Lung (tissue), 12 donors: ENCODE measurements around the gene NRCAM. TPM values are rescaled to one million over a fixed set of nuclear protein-coding genes. Genes with fewer than 3 reads are reported as not detected.

Experiments
- ATAC-seq: fragments of 200-7000 bp; cut with Tn5 transposase; one replicate; pipeline ENCODE4 v1.9.1; 2020; ENCODE audit warnings: moderate number of reproducible peaks; ENCODE audit not compliant: insufficient read depth, low FRiP score
- DNase-seq, 3 donors: peaks; one replicate each; pipeline ENCODE4 v3.0.0-alpha.2; 2013 to 2017
- H3K27ac ChIP-seq, 2 donors: one replicate each; pipeline ENCODE4 v1.5.1; 2013; ENCODE audit warnings: mild to moderate bottlenecking in 2 of 2, moderate library complexity in 2 of 2, control low read depth in 1 of 2, inconsistent platforms in 1 of 2, low read depth in 1 of 2, low read length in 1 of 2
- H3K27me3 ChIP-seq, 3 donors: one replicate each; pipeline ENCODE4 v1.5.1; 2013; ENCODE audit warnings: low read length in 2 of 3; ENCODE audit not compliant: control insufficient read depth in 3 of 3, insufficient read depth in 3 of 3
- H3K36me3 ChIP-seq, 4 donors: one replicate each; pipeline ENCODE4 v1.5.1; 2013; ENCODE audit warnings: low read length in 4 of 4, mild to moderate bottlenecking in 1 of 4, moderate library complexity in 1 of 4; ENCODE audit not compliant: control insufficient read depth in 4 of 4, insufficient read depth in 4 of 4
- H3K4me1 ChIP-seq, 5 donors: one replicate each; pipeline ENCODE4 v1.5.1; 2013; ENCODE audit warnings: low read length in 5 of 5, mild to moderate bottlenecking in 2 of 5, moderate library complexity in 1 of 5; ENCODE audit not compliant: control insufficient read depth in 5 of 5, insufficient read depth in 5 of 5
- H3K4me3 ChIP-seq: one replicate; pipeline ENCODE4 v1.5.1; 2013; ENCODE audit warnings: mild to moderate bottlenecking, control low read depth, moderate library complexity
- H3K9ac ChIP-seq, 2 donors: one replicate each; pipeline ENCODE4 v1.5.1; 2013; ENCODE audit warnings: low read length in 2 of 2, control low read depth in 1 of 2; ENCODE audit not compliant: insufficient read depth in 1 of 2
- H3K9me3 ChIP-seq, 4 donors: one replicate each; pipeline ENCODE4 v1.5.1; 2013; ENCODE audit warnings: low read length in 3 of 4, mild to moderate bottlenecking in 1 of 4, moderate library complexity in 1 of 4; ENCODE audit not compliant: control insufficient read depth in 4 of 4, insufficient read depth in 3 of 4
- WGBS, 2 donors: extraction: QIAGEN DNeasy Blood & Tissue Kit; methylation state at CpG; one replicate each; pipeline ENCODE4 v1.1.7; 2013; 5-methylcytosine and 5-hydroxymethylcytosine counted together
- polyA plus RNA-seq, 2 donors: library from polyadenylated mRNA; stranded (reverse); fragments of 200-250 nt; gene quantifications; one replicate each; pipeline ENCODE4 v1.2.1, GENCODE V29; 2013
- total RNA-seq, 2 donors: library from RNA; depleted of rRNA in 1 of 2; stranded (reverse); fragments of >200 nt in 1 of 2; gene quantifications; one replicate each; pipeline ENCODE4 v1.2.1, GENCODE V29; 2014 to 2021
- TF ChIP-seq, protein P1 (sequence below): IDR thresholded peaks from 2 replicates; pipeline ENCODE4 v1.5.1; 2012; ENCODE audit warnings: mild to moderate bottlenecking; ENCODE audit errors: control extremely low read depth, extremely low read depth
- donor health status: control.
- donor health status: control.
- donor health status: Bipolar disorder and iron deficiency.
- donor health status: healthy.
- donor health status: DM: yes; HTN: yes; CAD: no.

The NRCAM gene
- total and polyA plus RNA-seq, 4 donors = 2.5 to 32.4 (median 11.0) TPM

DNA sequence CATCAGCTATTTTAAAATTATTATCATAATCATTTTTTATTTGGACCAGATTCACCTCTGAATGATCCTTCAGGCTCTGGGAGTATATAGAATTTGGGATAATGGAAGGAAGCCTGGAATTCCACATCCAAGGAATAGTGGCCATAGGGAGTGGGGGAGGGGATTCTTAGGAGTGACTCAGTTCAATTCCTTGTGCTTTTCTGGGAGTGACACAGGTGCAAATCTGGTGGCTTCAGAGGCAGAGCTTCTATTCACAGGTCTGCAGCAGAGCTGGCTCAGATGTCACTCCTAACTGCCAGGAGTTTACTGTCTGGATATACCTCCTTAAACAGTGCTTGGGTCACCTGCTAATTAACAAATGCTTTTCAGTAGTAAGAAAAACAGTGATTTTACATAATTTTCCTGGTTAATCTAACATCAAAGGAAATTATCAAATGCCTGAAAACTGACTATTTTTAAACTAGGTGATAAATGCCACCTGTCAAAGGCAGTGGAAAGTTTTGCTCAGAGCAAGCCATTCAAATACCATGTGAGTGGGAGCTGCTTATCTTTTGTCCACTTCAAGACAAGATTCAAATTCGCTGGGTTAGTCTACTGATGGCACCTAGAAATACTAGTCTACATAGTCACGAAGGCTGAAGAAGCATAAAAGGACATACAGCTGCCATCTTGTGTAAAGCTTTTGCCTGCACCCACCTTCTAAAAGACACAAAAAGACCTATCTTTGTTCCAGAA, 219.4 kb downstream of the NRCAM start:
- H3K27me3 ChIP-seq = no peaks in the 10 kb centered on the region
- DNase-seq = no peak
- ATAC-seq = no peak
- H3K27ac ChIP-seq = no peak overlapping the region
- H3K9me3 ChIP-seq = no peaks in the 10 kb centered on the region
- no peak overlapping the region for H3K9ac ChIP-seq
- H3K4me3 ChIP-seq = no peak overlapping the region
- no peaks in the 10 kb centered on the region for H3K36me3 ChIP-seq
- 60 to 80% methylated on average over 2 of the region's 2 CpGs for WGBS, 2 donors
- H3K4me1 ChIP-seq = no peaks in the 10 kb centered on the region
- TF ChIP-seq, protein P1, sequence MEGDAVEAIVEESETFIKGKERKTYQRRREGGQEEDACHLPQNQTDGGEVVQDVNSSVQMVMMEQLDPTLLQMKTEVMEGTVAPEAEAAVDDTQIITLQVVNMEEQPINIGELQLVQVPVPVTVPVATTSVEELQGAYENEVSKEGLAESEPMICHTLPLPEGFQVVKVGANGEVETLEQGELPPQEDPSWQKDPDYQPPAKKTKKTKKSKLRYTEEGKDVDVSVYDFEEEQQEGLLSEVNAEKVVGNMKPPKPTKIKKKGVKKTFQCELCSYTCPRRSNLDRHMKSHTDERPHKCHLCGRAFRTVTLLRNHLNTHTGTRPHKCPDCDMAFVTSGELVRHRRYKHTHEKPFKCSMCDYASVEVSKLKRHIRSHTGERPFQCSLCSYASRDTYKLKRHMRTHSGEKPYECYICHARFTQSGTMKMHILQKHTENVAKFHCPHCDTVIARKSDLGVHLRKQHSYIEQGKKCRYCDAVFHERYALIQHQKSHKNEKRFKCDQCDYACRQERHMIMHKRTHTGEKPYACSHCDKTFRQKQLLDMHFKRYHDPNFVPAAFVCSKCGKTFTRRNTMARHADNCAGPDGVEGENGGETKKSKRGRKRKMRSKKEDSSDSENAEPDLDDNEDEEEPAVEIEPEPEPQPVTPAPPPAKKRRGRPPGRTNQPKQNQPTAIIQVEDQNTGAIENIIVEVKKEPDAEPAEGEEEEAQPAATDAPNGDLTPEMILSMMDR = no peak

DNA sequence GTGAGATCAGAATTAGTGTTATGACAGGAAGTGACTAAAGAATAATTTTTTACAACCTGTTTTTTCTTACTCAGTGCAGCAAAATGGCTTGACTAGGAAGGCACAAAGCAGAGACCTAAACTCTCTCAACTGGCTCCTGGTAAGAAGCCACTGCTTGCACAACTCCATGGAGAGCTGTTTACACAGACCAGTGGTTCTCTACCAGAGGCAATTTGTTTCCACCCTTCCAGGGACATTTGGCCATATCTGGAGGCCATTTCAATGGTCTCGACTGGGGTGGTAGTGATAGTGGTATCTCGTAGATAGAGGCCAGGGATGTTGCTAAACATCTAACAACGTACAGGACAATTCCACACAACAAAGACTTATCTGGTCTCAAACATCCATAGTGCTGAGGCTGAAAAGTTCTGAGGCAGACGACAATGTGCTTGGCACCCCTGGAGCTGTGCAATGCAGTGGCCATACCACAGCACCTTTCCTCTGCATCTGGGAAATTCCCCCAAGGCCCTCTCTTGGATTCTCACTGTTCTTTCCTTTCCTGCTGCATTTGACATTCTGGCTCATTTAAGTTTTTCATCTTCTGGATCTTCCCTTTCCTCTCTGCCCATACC, 220.7 kb downstream of the NRCAM start:
- DNase-seq = no peak
- Histone ChIP-seq H3K4me1 (no peaks in the 10 kb centered on the region), H3K9ac (no peak overlapping the region), H3K27ac (no peak overlapping the region), H3K9me3 (no peaks in the 10 kb centered on the region), H3K36me3 (no peaks in the 10 kb centered on the region), H3K4me3 (no peak overlapping the region), H3K27me3 (no peaks in the 10 kb centered on the region)
- 76 to 83% methylated on average over 4 of the region's 4 CpGs for WGBS, 2 donors
- TF ChIP-seq, protein P1 = no peak
- ATAC-seq = no peak

DNA sequence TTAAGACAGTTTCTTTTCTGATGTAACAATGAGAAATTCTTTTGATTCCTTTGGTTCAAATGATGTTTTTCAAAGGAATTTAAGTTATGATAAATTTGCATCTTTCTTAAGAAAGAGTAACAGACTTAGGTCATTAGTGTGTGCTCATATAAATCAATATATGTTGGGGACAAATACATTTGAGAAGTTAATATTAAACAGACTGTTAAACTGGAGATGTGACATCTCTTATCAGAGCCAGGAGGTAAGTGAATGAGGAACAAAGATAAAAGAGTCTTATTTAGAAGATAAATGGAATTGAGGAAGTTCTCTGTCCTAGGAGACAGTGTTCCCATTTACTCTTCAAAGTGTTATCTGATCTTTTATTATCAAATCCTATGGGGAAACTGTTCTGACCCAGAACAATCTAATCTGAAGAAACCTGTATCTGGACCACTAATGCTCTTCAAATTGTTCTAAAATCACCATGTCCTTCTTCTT, 221.2 kb downstream of the NRCAM start:
- no peaks in the 10 kb centered on the region for H3K4me1 ChIP-seq
- ATAC-seq (no peak), DNase-seq (no peak)
- no peak overlapping the region for H3K27ac ChIP-seq
- no peak overlapping the region for H3K4me3 ChIP-seq
- H3K9ac ChIP-seq = no peak overlapping the region
- no peaks in the 10 kb centered on the region for H3K9me3 ChIP-seq
- no peaks in the 10 kb centered on the region for H3K27me3 ChIP-seq
- TF ChIP-seq, protein P1 = no peak
- H3K36me3 ChIP-seq = no peaks in the 10 kb centered on the region
